HG02870 (cell line): ENCODE data around the gene FBXO45.
"Not testable (repeated sequence)": the region's sequence is repeated elsewhere in the genome, so short reads cannot be mapped to it uniquely, and the experiment has no call there.

ENCODE experiments used
- ATAC-seq: cut with Tn5 transposase; IDR thresholded peaks from one replicate; pipeline ENCODE4 v1.9.1; 2021; ENCODE audit warnings: mild to moderate bottlenecking, moderate library complexity; ENCODE audit not compliant: unreplicated experiment

FBXO45 gene

GRCh38 chr3:196555295-196555694, 13.2 kb upstream of the FBXO45 start:
- no peak for ATAC-seq

- ATAC-seq: no peak
Observed at GRCh38 chr3:196557236-196557635, 11.2 kb upstream of the FBXO45 start.

- ATAC-seq: no peak
Observed at GRCh38 chr3:196558476-196558875, 10.0 kb upstream of the FBXO45 start.

GRCh38 chr3:196559826-196560225, 8.6 kb upstream of the FBXO45 start:
- no peak for ATAC-seq

GRCh38 chr3:196563721-196564225, 4.7 kb upstream of the FBXO45 start:
- ATAC-seq: no peak

- ATAC-seq: peak; percentile 33
Observed at GRCh38 chr3:196569003-196569516, 600 bp downstream of the FBXO45 start.

- ATAC-seq: not testable (repeated sequence)
Observed at GRCh38 chr3:196570332-196570731, 1.9 kb downstream of the FBXO45 start.

GRCh38 chr3:196572389-196572788, 3.9 kb downstream of the FBXO45 start:
- no peak for ATAC-seq

GRCh38 chr3:196585044-196585757, 16.7 kb downstream of the FBXO45 start:
- ATAC-seq: no peak

- ATAC-seq: no peak
Observed at GRCh38 chr3:196590279-196590678, 21.8 kb downstream of the FBXO45 start.

GRCh38 chr3:196596355-196596754, 27.9 kb downstream of the FBXO45 start:
- ATAC-seq: no peak

- ATAC-seq: not testable (repeated sequence)
Observed at GRCh38 chr3:196597971-196598733, 29.7 kb downstream of the FBXO45 start.

GRCh38 chr3:196599734-196600128, 31.3 kb downstream of the FBXO45 start:
- ATAC-seq: no peak

- no peak for ATAC-seq
Observed at GRCh38 chr3:196600359-196600758, 31.9 kb downstream of the FBXO45 start.

GRCh38 chr3:196602673-196603072, 34.2 kb downstream of the FBXO45 start:
- no peak for ATAC-seq

GRCh38 chr3:196603683-196604082, 35.2 kb downstream of the FBXO45 start:
- no peak for ATAC-seq

- no peak for ATAC-seq
Observed at GRCh38 chr3:196604548-196604947, 36.1 kb downstream of the FBXO45 start.

- no peak for ATAC-seq
Observed at GRCh38 chr3:196608693-196609092, 40.2 kb downstream of the FBXO45 start.

- no peak for ATAC-seq
Observed at GRCh38 chr3:196609343-196609775, 40.9 kb downstream of the FBXO45 start.

- no peak for ATAC-seq
Observed at GRCh38 chr3:196609805-196610515, 41.5 kb downstream of the FBXO45 start.
